ENCODE measurements around the gene HIPK3. TPM values are rescaled to one million over a fixed set of nuclear protein-coding genes. Genes with fewer than 3 reads are reported as not detected.
A peak's percentile ranks its signal among the peaks of the same experiment; 100 is the strongest.

HIPK3 gene
- polyA plus RNA-seq, 1 donor = 40.8 TPM

DNA sequence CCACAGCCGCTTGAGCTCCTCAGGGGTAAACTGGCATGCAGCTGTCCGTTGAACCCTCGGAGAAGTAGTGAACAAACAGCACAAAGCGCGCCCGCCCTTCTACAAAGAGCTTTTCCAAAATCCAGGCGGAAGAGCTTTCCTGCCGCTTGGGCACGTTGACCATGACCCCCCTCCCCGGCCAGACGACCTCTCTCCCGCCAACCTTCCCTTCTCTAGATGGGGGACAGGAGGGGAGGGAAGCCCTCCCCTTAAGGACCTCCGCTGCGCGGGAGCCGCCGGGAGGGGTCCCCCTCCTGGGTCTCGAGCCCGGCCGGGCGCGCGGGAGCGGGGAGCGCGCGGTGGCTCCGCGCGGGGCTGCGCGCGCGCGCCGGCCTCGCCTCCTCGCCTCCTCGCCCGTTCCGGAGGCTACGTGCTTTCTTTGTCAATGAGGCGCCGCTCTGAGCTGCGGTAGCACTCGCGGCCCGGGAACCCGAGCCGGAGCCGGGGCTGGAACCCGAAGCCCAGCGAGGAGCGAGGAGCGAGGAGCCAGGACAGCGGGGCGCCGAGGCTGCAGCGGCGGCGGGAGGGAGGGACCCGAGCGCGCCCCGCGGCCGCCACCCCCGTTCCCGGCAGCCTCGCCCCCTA lies 118.6 kb downstream of the HIPK3 start, which contains the start of gene KIAA1549L:
Gene KIAA1549L, plus strand, starts transcription at position 421 of the 624 bp plus-strand sequence.
- Histone ChIP-seq H3K4me3 (ENCODE audit: low read length) (peak within 1 kb of the TSS; percentile 24), H3K4me1 (ENCODE audit: control insufficient read depth, insufficient read depth, low read length) (peaks cover 16% of the 10 kb centered on the region), H3K9me3 (ENCODE audit: control insufficient read depth, low read depth, low read length) (no peaks in the 10 kb centered on the region), H3K36me3 (ENCODE audit: control insufficient read depth, insufficient read depth, low read length) (no peaks in the 10 kb centered on the region), H3K27ac (ENCODE audit: low read length) (no peak within 1 kb of the TSS), H3K27me3 (ENCODE audit: control insufficient read depth, insufficient read depth, low read length) (peaks cover 46% of the 10 kb centered on the region)
- no CpG with 5 or more reads among the region's 70 CpGs for WGBS (ENCODE audit: insufficient coverage, low lambda C conversion rate)
- DNase-seq = peak in 1 of 2 donors; percentile 24

DNA sequence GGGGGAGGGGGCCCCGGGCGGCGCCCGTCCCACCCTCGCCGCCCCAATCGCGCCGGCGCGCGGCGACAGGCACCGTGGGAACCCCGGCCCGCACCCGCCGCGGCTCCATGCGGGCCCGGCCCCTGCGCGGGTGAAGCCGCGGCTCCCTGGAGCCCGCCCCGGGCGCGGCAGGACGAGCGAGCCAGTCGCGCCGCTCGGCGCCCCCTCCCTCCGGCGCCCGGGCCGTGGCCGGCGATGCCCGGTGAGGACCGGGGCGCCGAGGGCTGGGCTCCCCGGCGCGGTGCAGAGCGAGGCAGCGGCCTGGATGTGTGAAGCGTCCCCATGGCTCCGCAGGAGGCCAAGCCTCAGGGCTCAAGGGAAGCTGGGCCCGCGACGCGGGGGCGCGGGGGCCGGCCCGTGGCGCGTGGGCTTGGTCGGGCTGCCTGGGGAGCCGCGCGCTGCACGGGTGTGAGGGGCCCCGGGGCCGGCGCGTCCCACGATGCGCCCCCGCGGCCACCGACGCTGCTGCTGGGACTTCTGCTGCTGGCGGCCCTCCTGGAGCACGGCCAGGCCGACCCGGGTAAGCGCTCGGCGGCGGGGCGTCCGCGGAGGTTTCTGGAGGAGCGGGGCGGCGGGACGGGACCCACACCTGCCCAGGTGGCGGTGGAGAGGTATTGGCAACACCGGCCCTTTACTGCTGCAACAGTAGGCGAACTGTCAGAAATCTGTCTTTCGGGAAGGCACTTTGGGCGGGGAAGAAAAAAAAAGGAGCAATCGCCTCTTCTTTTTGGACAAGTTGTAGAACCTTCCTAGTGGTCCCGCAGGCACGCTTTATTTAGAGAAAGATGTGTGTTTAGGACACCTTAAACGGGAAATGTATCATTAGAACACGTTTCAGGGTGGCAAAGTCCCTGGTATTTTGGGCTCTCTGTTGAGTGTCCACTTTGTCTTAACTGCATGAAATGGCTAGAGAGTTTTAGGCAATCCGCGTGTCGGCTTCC lies 119.4 kb downstream of the HIPK3 start:
- Histone ChIP-seq H3K27me3 (ENCODE audit: control insufficient read depth, insufficient read depth, low read length) (peaks cover 48% of the 10 kb centered on the region), H3K9me3 (ENCODE audit: control insufficient read depth, low read depth, low read length) (no peaks in the 10 kb centered on the region), H3K27ac (ENCODE audit: low read length) (no peak overlapping the region), H3K4me3 (ENCODE audit: low read length) (no peak overlapping the region), H3K4me1 (ENCODE audit: control insufficient read depth, insufficient read depth, low read length) (peaks cover 16% of the 10 kb centered on the region), H3K36me3 (ENCODE audit: control insufficient read depth, insufficient read depth, low read length) (no peaks in the 10 kb centered on the region)
- 32% methylated on average over 6 of the region's 106 CpGs for WGBS (ENCODE audit: insufficient coverage, low lambda C conversion rate)
- DNase-seq = peak in 1 of 2 donors; percentile 30

DNA sequence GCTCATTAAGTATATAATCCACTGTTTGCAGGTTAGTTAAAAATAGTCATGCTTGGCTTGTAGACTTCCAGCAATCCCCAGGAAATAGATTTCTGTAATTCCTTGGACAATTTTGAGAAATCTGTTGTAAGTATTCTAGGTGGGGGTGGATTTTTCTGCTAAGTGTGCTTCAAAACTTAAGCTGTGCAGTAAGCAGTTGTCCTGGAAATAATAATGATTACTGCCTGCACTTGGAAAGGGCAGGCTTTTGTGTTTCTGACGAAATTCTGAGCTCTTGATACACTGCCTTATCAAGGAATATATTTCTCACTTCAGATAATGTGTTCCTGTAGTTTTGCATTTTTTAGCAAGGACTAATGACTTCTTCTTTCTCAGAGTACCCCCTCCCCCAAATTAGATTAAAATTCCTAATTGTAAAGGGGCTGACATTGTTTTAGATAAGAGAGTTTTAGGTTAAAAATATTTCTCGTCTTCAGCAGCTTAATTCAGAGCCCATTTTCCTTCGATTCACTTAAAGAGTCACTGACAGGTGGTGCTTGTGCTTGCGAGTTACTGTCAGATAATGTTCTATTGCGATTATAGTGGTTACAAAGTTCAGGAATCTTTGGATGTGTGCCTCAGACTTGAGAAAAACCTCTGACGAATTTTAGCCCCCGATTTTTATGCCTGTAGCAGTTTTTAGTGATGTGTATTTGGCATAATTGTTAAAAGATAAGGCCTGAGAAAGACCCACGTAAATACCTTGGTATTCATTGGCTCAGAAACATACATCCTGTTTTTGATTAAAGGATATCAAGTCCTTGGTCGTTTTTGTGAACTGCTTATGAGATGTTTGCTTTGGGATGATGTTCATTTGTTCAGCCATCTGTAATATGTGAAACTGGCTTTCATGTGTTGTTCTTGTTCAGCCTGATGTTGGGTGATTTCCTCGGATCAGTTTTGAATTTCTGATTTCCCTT lies 120.5 kb downstream of the HIPK3 start:
- WGBS (ENCODE audit: insufficient coverage, low lambda C conversion rate) = no CpG with 5 or more reads among the region's 10 CpGs
- Histone ChIP-seq H3K27me3 (ENCODE audit: control insufficient read depth, insufficient read depth, low read length) (peaks cover 48% of the 10 kb centered on the region), H3K9me3 (ENCODE audit: control insufficient read depth, low read depth, low read length) (no peaks in the 10 kb centered on the region), H3K27ac (ENCODE audit: low read length) (no peak overlapping the region), H3K4me1 (ENCODE audit: control insufficient read depth, insufficient read depth, low read length) (peaks cover 14% of the 10 kb centered on the region), H3K4me3 (ENCODE audit: low read length) (no peak overlapping the region), H3K36me3 (ENCODE audit: control insufficient read depth, insufficient read depth, low read length) (no peaks in the 10 kb centered on the region)
- DNase-seq = peak in 1 of 2 donors; percentile 14

DNA sequence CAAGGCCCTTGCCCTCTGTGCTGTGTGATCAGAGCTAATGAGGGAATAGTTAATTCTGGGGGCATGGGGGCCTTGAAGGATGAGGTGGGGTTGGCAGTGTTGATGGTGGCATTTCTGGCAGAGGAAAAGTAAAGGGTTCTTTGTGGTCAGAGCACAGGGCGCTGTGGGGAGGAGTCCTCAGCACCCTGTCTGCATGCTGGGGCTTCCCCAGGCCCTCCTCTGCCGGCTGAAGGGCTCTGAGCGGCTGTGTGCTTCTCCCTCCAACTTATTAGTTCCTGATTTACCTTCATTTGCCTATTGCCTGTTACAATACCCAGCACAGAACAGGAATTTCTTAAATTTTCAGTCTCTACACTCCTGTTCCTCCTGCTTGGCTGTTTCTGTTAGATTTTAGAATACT lies 122.8 kb downstream of the HIPK3 start:
- H3K9me3 ChIP-seq (ENCODE audit: control insufficient read depth, low read depth, low read length) = no peaks in the 10 kb centered on the region
- WGBS (ENCODE audit: insufficient coverage, low lambda C conversion rate) = no CpG with 5 or more reads among the region's 3 CpGs
- no peak overlapping the region for H3K27ac ChIP-seq (ENCODE audit: low read length)
- H3K27me3 ChIP-seq (ENCODE audit: control insufficient read depth, insufficient read depth, low read length) = peaks cover 40% of the 10 kb centered on the region
- no peak overlapping the region for H3K4me3 ChIP-seq (ENCODE audit: low read length)
- peaks cover 13% of the 10 kb centered on the region for H3K4me1 ChIP-seq (ENCODE audit: control insufficient read depth, insufficient read depth, low read length)
- no peaks in the 10 kb centered on the region for H3K36me3 ChIP-seq (ENCODE audit: control insufficient read depth, insufficient read depth, low read length)
- no peak for DNase-seq

DNA sequence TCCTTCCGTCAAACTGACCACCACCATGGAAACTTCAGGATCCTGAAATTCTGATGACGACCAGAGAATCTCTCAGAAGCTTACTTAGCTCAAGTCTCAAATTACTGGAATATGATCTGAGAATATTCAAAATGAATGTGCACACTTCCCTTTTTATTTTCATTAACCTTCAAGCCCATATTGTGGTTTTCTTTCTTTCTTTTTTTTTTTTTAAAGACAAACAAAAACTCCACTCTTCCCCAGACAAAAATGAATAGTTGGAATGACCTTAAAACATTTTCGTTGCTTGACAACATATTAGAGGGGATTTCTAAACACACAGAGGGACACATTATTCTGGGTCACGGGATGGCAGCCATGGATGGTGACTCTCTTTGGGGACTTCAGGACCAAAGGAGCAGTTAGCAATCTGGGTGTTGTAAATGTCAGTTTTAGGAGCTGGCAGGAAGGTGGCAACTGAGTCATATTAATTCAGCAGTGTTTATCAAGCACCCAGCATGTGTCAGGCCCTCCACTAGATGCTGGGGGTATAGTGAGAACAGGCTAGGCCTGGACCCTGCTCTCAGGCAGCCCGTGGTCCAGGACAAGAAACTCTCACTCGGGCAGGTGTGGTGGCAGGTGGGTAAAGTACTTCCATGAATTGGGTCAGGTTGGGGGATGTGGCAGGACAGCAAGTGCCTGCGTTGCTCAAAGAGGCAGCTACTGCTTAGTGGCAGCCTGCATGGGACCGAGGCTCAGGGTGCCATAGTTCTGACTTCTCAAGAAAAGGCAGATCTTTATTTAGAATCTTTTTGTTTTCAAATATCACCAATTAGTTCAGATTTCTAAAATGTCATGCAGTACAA lies 126.1 kb downstream of the HIPK3 start:
- no peak for DNase-seq
- H3K27me3 ChIP-seq (ENCODE audit: control insufficient read depth, insufficient read depth, low read length) = peaks cover 16% of the 10 kb centered on the region
- WGBS (ENCODE audit: insufficient coverage, low lambda C conversion rate) = no CpG with 5 or more reads among the region's 8 CpGs
- no peaks in the 10 kb centered on the region for H3K36me3 ChIP-seq (ENCODE audit: control insufficient read depth, insufficient read depth, low read length)
- peaks cover under 1% of the 10 kb centered on the region for H3K4me1 ChIP-seq (ENCODE audit: control insufficient read depth, insufficient read depth, low read length)
- no peak overlapping the region for H3K4me3 ChIP-seq (ENCODE audit: low read length)
- H3K27ac ChIP-seq (ENCODE audit: low read length) = no peak overlapping the region
- no peaks in the 10 kb centered on the region for H3K9me3 ChIP-seq (ENCODE audit: control insufficient read depth, low read depth, low read length)

DNA sequence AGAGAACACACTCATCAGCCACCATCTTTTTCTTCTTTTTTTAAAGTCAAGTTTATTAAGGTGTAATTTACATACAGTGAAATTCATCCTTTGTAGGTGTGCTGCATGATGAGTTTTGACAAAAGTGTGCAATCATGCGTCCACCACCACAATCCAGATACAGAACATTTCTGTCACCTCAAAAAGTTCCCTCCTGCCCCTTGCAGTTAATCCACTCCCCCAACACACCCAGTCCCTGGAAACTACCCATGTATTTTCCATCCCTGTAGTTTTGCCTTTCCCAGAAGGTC lies 126.7 kb downstream of the HIPK3 start:
- no peaks in the 10 kb centered on the region for H3K36me3 ChIP-seq (ENCODE audit: control insufficient read depth, insufficient read depth, low read length)
- H3K4me1 ChIP-seq (ENCODE audit: control insufficient read depth, insufficient read depth, low read length) = no peaks in the 10 kb centered on the region
- WGBS (ENCODE audit: insufficient coverage, low lambda C conversion rate) = no CpG with 5 or more reads among the region's 1 CpG
- H3K27ac ChIP-seq (ENCODE audit: low read length) = no peak overlapping the region
- no peak overlapping the region for H3K4me3 ChIP-seq (ENCODE audit: low read length)
- DNase-seq = no peak
- H3K9me3 ChIP-seq (ENCODE audit: control insufficient read depth, low read depth, low read length) = no peaks in the 10 kb centered on the region
- H3K27me3 ChIP-seq (ENCODE audit: control insufficient read depth, insufficient read depth, low read length) = peaks cover 11% of the 10 kb centered on the region

DNA sequence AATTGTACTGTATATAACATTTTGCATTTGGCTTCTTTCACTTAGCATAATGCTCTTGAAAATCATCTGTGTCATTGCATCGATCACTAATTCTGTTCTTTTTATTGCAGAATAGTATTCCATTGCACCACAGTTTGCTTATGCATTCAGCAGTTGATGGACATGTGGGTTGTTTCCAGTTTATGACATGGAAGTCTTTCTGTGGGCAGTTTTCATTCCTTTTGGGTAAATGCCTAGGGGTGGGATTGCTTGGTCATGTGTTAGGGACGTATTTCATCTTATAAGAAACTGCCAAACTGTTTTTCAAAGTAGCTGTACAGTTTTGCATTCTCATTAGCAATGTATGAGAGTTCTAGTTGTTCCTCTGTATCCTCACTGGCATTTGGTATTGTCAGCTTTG lies 127.0 kb downstream of the HIPK3 start:
- Histone ChIP-seq H3K4me1 (ENCODE audit: control insufficient read depth, insufficient read depth, low read length) (no peaks in the 10 kb centered on the region), H3K9me3 (ENCODE audit: control insufficient read depth, low read depth, low read length) (no peaks in the 10 kb centered on the region), H3K27me3 (ENCODE audit: control insufficient read depth, insufficient read depth, low read length) (peaks cover 11% of the 10 kb centered on the region), H3K36me3 (ENCODE audit: control insufficient read depth, insufficient read depth, low read length) (no peaks in the 10 kb centered on the region), H3K4me3 (ENCODE audit: low read length) (no peak overlapping the region), H3K27ac (ENCODE audit: low read length) (no peak overlapping the region)
- DNase-seq = no peak
- WGBS (ENCODE audit: insufficient coverage, low lambda C conversion rate) = no CpG with 5 or more reads among the region's 2 CpGs

DNA sequence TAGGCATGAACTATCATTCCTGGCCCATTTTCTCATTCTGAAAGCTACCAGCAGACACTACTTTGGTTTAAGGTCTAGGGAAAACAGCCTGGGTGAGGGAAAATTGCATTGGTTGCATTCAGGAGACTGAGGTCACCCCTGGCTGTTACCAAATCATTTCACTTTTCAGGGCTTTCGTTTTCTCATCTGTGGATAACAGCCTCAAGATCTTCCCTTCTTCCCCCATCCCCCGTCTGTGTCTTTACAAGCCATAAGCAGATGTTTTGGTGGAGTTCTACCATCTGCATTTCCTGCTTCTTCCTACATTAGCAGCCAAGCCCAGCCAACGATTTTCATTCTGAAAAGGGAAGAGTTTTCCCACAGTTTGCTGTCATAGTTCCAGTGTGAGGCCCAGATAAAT lies 130.4 kb downstream of the HIPK3 start:
- Histone ChIP-seq H3K27me3 (ENCODE audit: control insufficient read depth, insufficient read depth, low read length) (peaks cover 3% of the 10 kb centered on the region), H3K9me3 (ENCODE audit: control insufficient read depth, low read depth, low read length) (no peaks in the 10 kb centered on the region), H3K36me3 (ENCODE audit: control insufficient read depth, insufficient read depth, low read length) (no peaks in the 10 kb centered on the region), H3K4me3 (ENCODE audit: low read length) (no peak overlapping the region), H3K27ac (ENCODE audit: low read length) (no peak overlapping the region), H3K4me1 (ENCODE audit: control insufficient read depth, insufficient read depth, low read length) (no peaks in the 10 kb centered on the region)
- 43% methylated on average over 1 of the region's 3 CpGs for WGBS (ENCODE audit: insufficient coverage, low lambda C conversion rate)
- no peak for DNase-seq

DNA sequence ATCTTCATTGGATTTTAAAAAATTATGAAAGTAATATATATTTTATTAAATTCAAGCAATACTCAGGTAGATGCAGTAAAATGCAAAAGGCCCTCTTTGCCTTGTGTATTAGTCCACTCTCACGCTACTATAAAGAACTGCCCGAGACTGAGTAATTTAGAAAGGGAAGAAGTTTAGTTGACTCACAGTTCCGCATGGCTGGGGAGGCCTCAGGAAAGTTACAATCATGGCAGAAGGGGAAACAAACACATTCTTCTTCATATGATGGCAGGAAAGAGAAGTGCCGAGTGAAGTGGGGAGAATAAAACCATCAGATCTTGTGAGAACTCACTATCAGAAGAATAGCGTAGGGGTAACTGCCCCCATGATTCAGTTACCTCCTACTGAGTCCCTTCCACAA lies 130.8 kb downstream of the HIPK3 start:
- Histone ChIP-seq H3K36me3 (ENCODE audit: control insufficient read depth, insufficient read depth, low read length) (no peaks in the 10 kb centered on the region), H3K9me3 (ENCODE audit: control insufficient read depth, low read depth, low read length) (no peaks in the 10 kb centered on the region), H3K27me3 (ENCODE audit: control insufficient read depth, insufficient read depth, low read length) (peaks cover 3% of the 10 kb centered on the region), H3K4me1 (ENCODE audit: control insufficient read depth, insufficient read depth, low read length) (no peaks in the 10 kb centered on the region), H3K27ac (ENCODE audit: low read length) (no peak overlapping the region), H3K4me3 (ENCODE audit: low read length) (no peak overlapping the region)
- no peak for DNase-seq
- 100% methylated on average over 1 of the region's 5 CpGs for WGBS (ENCODE audit: insufficient coverage, low lambda C conversion rate)

Measured in large intestine (tissue), 3 donors.